H1 (cell line): ENCODE measurements around the gene SH2D4B. TPM values are rescaled to one million over a fixed set of nuclear protein-coding genes. Genes with fewer than 3 reads are reported as not detected.

Experiments
- CTCF ChIA-PET: fragments of 300-600 bp; sonication (Branson Sonifier 250); formaldehyde crosslinking; loops from one replicate; lab custom pipeline; 2021; ENCODE audit not compliant: partially characterized antibody; lab: Charles Lee
- POLR2A ChIA-PET: fragments of 300-600 bp; sonication (Branson Sonifier 250); formaldehyde crosslinking; loops from one replicate; lab custom pipeline; 2021; ENCODE audit warnings: inconsistent platforms; ENCODE audit not compliant: partially characterized antibody; lab: Charles Lee
- DNase-seq, 2 experiments: peaks; one replicate each; pipeline versions ENCODE4 v3.0.0 to v3.0.0-alpha.2; 2010 to 2022; ENCODE audit warnings: low spot score in 2 of 2, low read depth in 1 of 2, mixed read lengths in 1 of 2
- FAIRE-seq: peaks from 2 replicates; lab custom pipeline; 2011; peaks lifted over from hg19 to GRCh38; lab: Jason Lieb, UNC
- H2AFZ ChIP-seq: 2 replicates; pipeline ENCODE4 v1.8.1; 2012; ENCODE audit warnings: low read length, inconsistent platforms
- H2AK5ac ChIP-seq: 2 replicates; pipeline ENCODE4 v1.6.1; 2013; ENCODE audit warnings: low read depth, low read length
- H2BK120ac ChIP-seq: replicated peaks from 2 replicates; pipeline ENCODE3; 2013; ENCODE audit warnings: low read depth, low read length, inconsistent platforms
- H2BK12ac ChIP-seq: 2 replicates; pipeline ENCODE4 v1.6.1; 2013; ENCODE audit warnings: low read depth, low read length
- H2BK15ac ChIP-seq: 2 replicates; pipeline ENCODE4 v1.6.1; 2013; ENCODE audit warnings: low read length
- H2BK20ac ChIP-seq: 2 replicates; pipeline ENCODE4 v1.6.1; 2013; ENCODE audit warnings: low read length
- H2BK5ac ChIP-seq: 2 replicates; pipeline ENCODE4 v1.6.1; 2013; ENCODE audit warnings: low read depth, low read length
- H3K14ac ChIP-seq: 2 replicates; pipeline ENCODE4 v1.6.1; 2013; ENCODE audit warnings: inconsistent platforms; ENCODE audit not compliant: insufficient read length
- H3K18ac ChIP-seq: 2 replicates; pipeline ENCODE4 v1.6.1; 2013; ENCODE audit warnings: low read length; ENCODE audit errors: extremely low read depth
- H3K23ac ChIP-seq: 2 replicates; pipeline ENCODE4 v1.6.1; 2013; ENCODE audit warnings: inconsistent platforms; ENCODE audit not compliant: insufficient read length
- H3K23me2 ChIP-seq: 2 replicates; pipeline ENCODE4 v1.6.1; 2013; ENCODE audit warnings: low read depth, low read length
- H3K27ac ChIP-seq: 2 replicates; pipeline ENCODE4 v1.6.1; 2011; ENCODE audit warnings: low read depth, low read length, inconsistent platforms
- H3K27me3 ChIP-seq, 4 experiments: replicated peaks in 1 of 4; 1 replicate in 1 of 4; 2 replicates in 3 of 4; pipeline versions ENCODE4 v1.6.1 to v1.8.1; 2011 to 2013; ENCODE audit warnings: low read length in 3 of 4, mild to moderate bottlenecking in 3 of 4, inconsistent platforms in 2 of 4, mixed read lengths in 2 of 4, moderate library complexity in 1 of 4; ENCODE audit not compliant: control insufficient read depth in 3 of 4, insufficient read depth in 3 of 4; ENCODE audit errors: extremely low read depth in 1 of 4
- H3K36me3 ChIP-seq, 4 experiments: 2 replicates each; pipeline versions ENCODE4 v1.6.1 to v1.8.1; 2011 to 2013; ENCODE audit warnings: mild to moderate bottlenecking in 4 of 4, low read length in 3 of 4, moderate library complexity in 2 of 4, control low read depth in 1 of 4, inconsistent platforms in 1 of 4; ENCODE audit not compliant: insufficient read depth in 4 of 4, control insufficient read depth in 2 of 4
- H3K4ac ChIP-seq: replicated peaks from 2 replicates; pipeline ENCODE3; 2013; ENCODE audit warnings: low read length, low read depth, mixed read lengths, inconsistent platforms; ENCODE audit not compliant: insufficient read length
- H3K4me1 ChIP-seq, 4 experiments: replicated peaks in 1 of 4; 1 replicate in 1 of 4; 2 replicates in 3 of 4; pipeline versions ENCODE4 v1.6.1 to v1.8.1; 2011 to 2013; ENCODE audit warnings: low read length in 3 of 4, inconsistent platforms in 2 of 4, mixed read lengths in 1 of 4; ENCODE audit not compliant: insufficient read depth in 4 of 4, control insufficient read depth in 3 of 4
- H3K4me2 ChIP-seq, 2 experiments: 2 replicates each; pipeline versions ENCODE4 v1.6.1 to v1.8.1; 2011 to 2013; ENCODE audit warnings: low read depth in 2 of 2, low read length in 2 of 2, control low read depth in 1 of 2, inconsistent platforms in 1 of 2, mild to moderate bottlenecking in 1 of 2; ENCODE audit not compliant: insufficient read depth in 1 of 2
- H3K4me3 ChIP-seq, 4 experiments: fragments of 200-600, 300-600 bp in 1 of 4; sonication (generic), shearing (Covaris generic), sonication (Bioruptor Twin) in 1 of 4; 2 replicates each; pipeline versions ENCODE4 v1.5.1 to v1.8.1; 2011 to 2016; ENCODE audit warnings: low read length in 4 of 4, low read depth in 3 of 4, control low read depth in 2 of 4, inconsistent platforms in 2 of 4, mild to moderate bottlenecking in 2 of 4, mixed read lengths in 1 of 4, moderate library complexity in 1 of 4; ENCODE audit not compliant: insufficient read depth in 2 of 4; ENCODE audit errors: extremely low read depth in 1 of 4
- H3K56ac ChIP-seq: replicated peaks from 2 replicates; pipeline ENCODE3; 2013; ENCODE audit warnings: low read depth, mild to moderate bottlenecking, mixed read lengths, low read length, inconsistent platforms; ENCODE audit not compliant: insufficient read length
- H3K79me1 ChIP-seq: 2 replicates; pipeline ENCODE4 v1.6.1; 2013; ENCODE audit warnings: low read depth, low read length, control low read depth
- H3K79me2 ChIP-seq, 2 experiments: 2 replicates each; pipeline versions ENCODE4 v1.6.1 to v1.8.1; 2012 to 2013; ENCODE audit warnings: low read length in 2 of 2, mild to moderate bottlenecking in 2 of 2, inconsistent platforms in 1 of 2; ENCODE audit not compliant: insufficient read depth in 2 of 2, control insufficient read depth in 1 of 2
- H3K9ac ChIP-seq, 4 experiments: replicated peaks in 1 of 4; 1 replicate in 1 of 4; 2 replicates in 3 of 4; pipeline versions ENCODE4 v1.6.1 to v1.8.1; 2011 to 2013; ENCODE audit warnings: low read depth in 3 of 4, low read length in 3 of 4, control low read depth in 2 of 4, mild to moderate bottlenecking in 2 of 4, moderate library complexity in 2 of 4, inconsistent platforms in 1 of 4; ENCODE audit errors: extremely low read depth in 1 of 4
- H3K9me3 ChIP-seq, 2 experiments: 2 replicates each; pipeline versions ENCODE4 v1.6.1 to v1.8.1; 2012 to 2013; ENCODE audit warnings: mild to moderate bottlenecking in 2 of 2, moderate library complexity in 2 of 2, control low read depth in 1 of 2, inconsistent platforms in 1 of 2, low read depth in 1 of 2, low read length in 1 of 2, mixed read lengths in 1 of 2; ENCODE audit not compliant: insufficient read depth in 2 of 2
- H4K20me1 ChIP-seq, 2 experiments: replicated peaks in 1 of 2; 2 replicates each; pipeline versions ENCODE3 to v1.8.1; 2011 to 2013; ENCODE audit warnings: inconsistent platforms in 2 of 2, low read length in 2 of 2, mild to moderate bottlenecking in 1 of 2; ENCODE audit not compliant: insufficient read depth in 2 of 2, control insufficient read depth in 1 of 2
- H4K5ac ChIP-seq: 2 replicates; pipeline ENCODE4 v1.6.1; 2013; ENCODE audit warnings: low read length, low read depth, mixed read lengths, inconsistent platforms; ENCODE audit not compliant: insufficient read length
- H4K8ac ChIP-seq: 2 replicates; pipeline ENCODE4 v1.8.0; 2013; ENCODE audit warnings: mild to moderate bottlenecking, moderate library complexity, low read length, inconsistent platforms; ENCODE audit not compliant: insufficient read depth; ENCODE audit errors: extremely low read depth
- H4K91ac ChIP-seq: replicated peaks from 2 replicates; pipeline ENCODE3; 2013; ENCODE audit warnings: low read length, mixed read lengths, inconsistent platforms; ENCODE audit not compliant: insufficient read length
- CBX8 ChIP-seq: fragments of 300-800, 300-1000 bp; sonication (generic); IDR thresholded peaks from 2 replicates; pipeline ENCODE4 v1.7.1; 2016; ENCODE audit warnings: low read depth, low read length, borderline replicate concordance
- JUND ChIP-seq: IDR thresholded peaks from 2 replicates; pipeline ENCODE4 v1.6.1; 2011; ENCODE audit warnings: mild to moderate bottlenecking, improper control_type of control experiment, low read length
- POLR2A ChIP-seq, 2 experiments: IDR thresholded peaks; 1 replicate in 1 of 2; 2 replicates in 1 of 2; pipeline ENCODE4 v1.6.1; 2011; ENCODE audit warnings: low read depth in 2 of 2, low read length in 2 of 2, mild to moderate bottlenecking in 2 of 2; ENCODE audit errors: control extremely low read depth in 1 of 2
- POU5F1 ChIP-seq: IDR thresholded peaks from 2 replicates; pipeline ENCODE4 v1.6.1; 2011; ENCODE audit warnings: low read depth, mild to moderate bottlenecking, low read length, moderate library complexity
- SUZ12 ChIP-seq: fragments of 200-600 bp; sonication (generic); IDR thresholded peaks from 2 replicates; pipeline ENCODE4 v1.6.1; 2012; ENCODE audit warnings: mild to moderate bottlenecking, inconsistent platforms, low read length, moderate library complexity, mixed read lengths
- TEAD4 ChIP-seq: IDR thresholded peaks from 2 replicates; pipeline ENCODE4 v1.6.1; 2012; ENCODE audit warnings: low read depth, low read length, inconsistent platforms, mixed read lengths
- WGBS, 2 experiments: shearing (Covaris generic) in 1 of 2; methylation state at CpG; one replicate each; pipeline versions ENCODE4 v1.1.6 to v1.1.7; 2013 to 2015; ENCODE audit warnings: low lambda C conversion rate in 2 of 2, mixed read lengths in 2 of 2, inconsistent platforms in 1 of 2, low coverage in 1 of 2, missing lambda C conversion rate in 1 of 2; ENCODE audit not compliant: insufficient replicate concordance in 2 of 2, insufficient coverage in 1 of 2, insufficient read length in 1 of 2; ENCODE audit errors: extremely low coverage in 1 of 2, missing lambda C conversion rate in 1 of 2; 5-methylcytosine and 5-hydroxymethylcytosine counted together
- polyA plus RNA-seq, 7 experiments: library from polyadenylated mRNA; depleted of rRNA in 3 of 7; stranded (reverse) in 5 of 7; unstranded in 2 of 7; fragments of >200 nt in 5 of 7; fragments of 200-250 nt in 2 of 7; gene quantifications; 1 replicate in 5 of 7; 2 replicates in 1 of 7; 4 replicates in 1 of 7; pipeline versions ENCODE4 v1.2.1 to v1.2.3, GENCODE V29; 2011 to 2013; ENCODE audit warnings: missing spikeins in 2 of 7, mixed read lengths in 2 of 7
- total RNA-seq: library from RNA; stranded (reverse); fragmentation: NEBNext Ultra II Directional; extraction: Animal tissue kit (Norgen Biotek cat#: 25700); gene quantifications from 2 replicates; pipeline ENCODE4 v1.2.1, GENCODE V29; 2021

Gene SH2D4B
- total and polyA plus RNA-seq, 2 of the 8 experiments (the other 6 are each of a cell fraction or from before 2014, with no cell fraction given): 0.06 to 0.13 TPM

DNA sequence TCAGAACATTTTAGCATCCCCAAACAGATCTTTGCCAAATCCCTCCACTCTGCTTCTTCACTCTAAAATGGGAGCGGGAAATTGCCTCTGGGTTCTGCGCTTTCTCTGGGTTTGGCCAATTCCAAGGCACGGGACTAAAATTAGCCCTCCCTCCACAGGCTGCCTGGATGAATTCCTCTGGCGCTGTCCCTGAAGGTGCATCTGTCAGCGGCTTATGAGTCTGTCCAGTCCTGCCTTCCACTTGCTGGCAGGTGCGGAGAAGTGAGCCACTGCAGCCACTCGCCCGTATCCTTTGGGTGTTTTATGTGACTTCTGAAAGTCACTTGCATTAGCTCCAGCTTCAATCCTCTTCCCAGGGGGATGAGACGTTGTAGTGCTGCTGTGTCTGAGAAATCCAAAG, 121.6 kb downstream of the SH2D4B start:
- no peak overlapping the region for H4K8ac ChIP-seq
- no peak for DNase-seq

More for the DNA sequence above, 121.6 kb downstream of the SH2D4B start:
- no peak overlapping the region for H2BK15ac ChIP-seq
- no peak overlapping the region for H2AK5ac ChIP-seq
- no peak overlapping the region for H2BK5ac ChIP-seq
- H2BK12ac ChIP-seq: no peak overlapping the region
- peaks cover 11 to 12% of the 10 kb centered on the region in 2 experiments; a peak in 2 of 4 replicates for H3K9me3 ChIP-seq
- no peak overlapping the region for H3K4me3 ChIP-seq
- TF ChIP-seq POU5F1 (no peak), POLR2A (IDR thresholded peaks at IDR 0.05; ENCODE audit: control extremely low read depth in 1 of 2, low read depth in 2 of 2, low read length in 2 of 2) (no peak), JUND (no peak), CBX8 (no peak), SUZ12 (no peak), TEAD4 (no peak)
- TF ChIP-seq, all 59 proteins: peak for 0
- H3K4me1 ChIP-seq: peaks cover 0 to 3% (median 2%) of the 10 kb centered on the region in 4 experiments; a peak in 3 of 7 replicates
- H3K36me3 ChIP-seq: no peaks in the 10 kb centered on the region
- FAIRE-seq: no peak
- peaks cover 0 to 2% (median 0%) of the 10 kb centered on the region in 4 experiments; a peak in 1 of 7 replicates for H3K27me3 ChIP-seq
- CTCF ChIA-PET: interaction anchor here (1.1 to 6.5 kb wide), 2 partner anchors 61 to 368 kb away, joined by 3 to 83 read pairs; no protein-coding TSS in a partner anchor
- H4K20me1 ChIP-seq: no peaks in the 10 kb centered on the region
- no peak overlapping the region for H3K23ac ChIP-seq
- H3K79me1 ChIP-seq: no peaks in the 10 kb centered on the region
- POLR2A ChIA-PET: no interaction called here
- no peak overlapping the region for H4K91ac ChIP-seq
- 91% methylated on average over 9 of the region's 9 CpGs; no CpG with 5 or more reads in 1 of the 2 experiments for WGBS, 2 experiments
- H3K79me2 ChIP-seq: peaks cover 0 to 4% of the 10 kb centered on the region in 2 experiments; a peak in 1 of 4 replicates
- H3K23me2 ChIP-seq: peaks cover 23% of the 10 kb centered on the region; the same call in 1 of the 2 replicates
- H3K27ac ChIP-seq: no peak overlapping the region
- H3K4me2 ChIP-seq: no peak overlapping the region
- H3K56ac ChIP-seq: no peak overlapping the region
- H4K5ac ChIP-seq: no peak overlapping the region
- H3K9ac ChIP-seq: no peak overlapping the region
- no peak overlapping the region for H3K14ac ChIP-seq
- H2AFZ ChIP-seq: no peak overlapping the region
- no peak overlapping the region for H2BK20ac ChIP-seq
- no peak overlapping the region for H3K18ac ChIP-seq
- no peak overlapping the region for H3K4ac ChIP-seq
- H2BK120ac ChIP-seq: no peak overlapping the region
